ENCODE results near the gene MOSMO.

The MOSMO gene

DNA sequence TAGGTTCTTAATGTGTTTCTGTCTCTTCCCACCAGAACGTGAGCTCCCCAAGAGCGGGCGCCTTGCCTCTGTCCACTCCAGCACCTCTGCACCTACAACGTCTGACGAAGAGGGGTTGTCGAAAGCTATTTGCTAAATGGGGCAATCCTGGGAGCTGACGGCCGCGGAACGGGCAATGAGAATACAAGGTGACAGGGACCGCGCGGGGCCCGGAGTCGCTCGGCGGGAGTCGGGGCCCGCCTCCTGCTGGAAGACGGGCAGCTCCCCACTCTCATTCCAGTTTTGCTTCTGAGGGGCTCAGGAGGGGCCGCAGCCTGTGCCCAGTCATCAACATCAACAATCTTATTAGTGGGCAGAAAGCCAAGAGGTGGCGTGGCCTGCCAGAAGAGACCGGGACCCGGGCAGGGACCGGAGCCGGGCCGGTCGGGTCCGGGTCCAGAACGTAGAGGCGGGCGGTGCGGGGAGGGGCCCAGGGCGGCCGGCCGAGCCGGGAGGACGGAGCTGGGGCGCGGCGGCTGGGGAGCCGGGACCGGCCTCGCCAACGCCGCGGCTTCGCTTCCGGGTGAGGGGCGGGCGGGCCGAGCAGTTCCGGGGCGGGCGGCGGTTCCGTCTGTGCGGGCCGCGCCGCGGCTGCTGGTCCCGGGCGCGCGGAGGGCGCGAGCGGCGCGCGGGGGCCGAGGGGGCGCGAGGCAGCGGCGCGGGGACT, at the start of gene MOSMO:
TSS of gene MOSMO (plus strand) at position 603 of the 706 bp plus-strand sequence. CDS start 191 bp downstream, outside the sequence.
- Mint-ChIP-seq H3K4me1 (peaks cover 42% of the 10 kb centered on the region), H3K36me3 (ENCODE audit: low read depth) (no peaks in the 10 kb centered on the region), H3K27ac (peak within 1 kb of the TSS; percentile 42 to 69 (median 55)), H3K4me3 (peak within 1 kb of the TSS; percentile 90 to 95 (median 94)), H3K27me3 (ENCODE audit: low read depth) (peaks cover 15% of the 10 kb centered on the region), H3K9me3 (no peaks in the 10 kb centered on the region)
- TF ChIP-seq, protein P1, sequence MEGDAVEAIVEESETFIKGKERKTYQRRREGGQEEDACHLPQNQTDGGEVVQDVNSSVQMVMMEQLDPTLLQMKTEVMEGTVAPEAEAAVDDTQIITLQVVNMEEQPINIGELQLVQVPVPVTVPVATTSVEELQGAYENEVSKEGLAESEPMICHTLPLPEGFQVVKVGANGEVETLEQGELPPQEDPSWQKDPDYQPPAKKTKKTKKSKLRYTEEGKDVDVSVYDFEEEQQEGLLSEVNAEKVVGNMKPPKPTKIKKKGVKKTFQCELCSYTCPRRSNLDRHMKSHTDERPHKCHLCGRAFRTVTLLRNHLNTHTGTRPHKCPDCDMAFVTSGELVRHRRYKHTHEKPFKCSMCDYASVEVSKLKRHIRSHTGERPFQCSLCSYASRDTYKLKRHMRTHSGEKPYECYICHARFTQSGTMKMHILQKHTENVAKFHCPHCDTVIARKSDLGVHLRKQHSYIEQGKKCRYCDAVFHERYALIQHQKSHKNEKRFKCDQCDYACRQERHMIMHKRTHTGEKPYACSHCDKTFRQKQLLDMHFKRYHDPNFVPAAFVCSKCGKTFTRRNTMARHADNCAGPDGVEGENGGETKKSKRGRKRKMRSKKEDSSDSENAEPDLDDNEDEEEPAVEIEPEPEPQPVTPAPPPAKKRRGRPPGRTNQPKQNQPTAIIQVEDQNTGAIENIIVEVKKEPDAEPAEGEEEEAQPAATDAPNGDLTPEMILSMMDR (IDR thresholded peaks at IDR 0.05; ENCODE audit: unreplicated experiment in 3 of 3): peak in 1 of 3 experiments; percentile 11

DNA sequence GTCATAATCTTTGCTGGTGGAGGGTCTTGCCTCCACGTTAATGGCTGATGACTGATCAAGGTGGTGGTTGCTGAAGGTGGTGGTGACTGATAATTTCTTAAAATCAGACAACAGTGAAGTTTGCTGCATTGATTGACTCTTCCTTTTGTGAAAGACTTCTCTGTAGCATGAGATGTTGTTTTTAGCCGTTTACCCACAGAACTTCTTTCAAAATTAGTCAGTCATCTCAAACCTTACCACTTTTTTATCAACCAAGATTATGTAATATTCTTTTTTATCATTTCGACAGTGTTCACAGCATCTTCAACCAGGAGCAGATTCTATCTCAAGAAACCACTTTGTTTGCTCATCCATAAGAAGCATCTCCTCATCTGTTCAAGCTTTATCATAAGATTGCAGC, 48.9 kb upstream of the MOSMO start:
- Mint-ChIP-seq H3K4me1 (peaks cover 5% of the 10 kb centered on the region), H3K27me3 (ENCODE audit: low read depth) (no peaks in the 10 kb centered on the region), H3K9me3 (no peaks in the 10 kb centered on the region), H3K36me3 (ENCODE audit: low read depth) (peaks cover 57% of the 10 kb centered on the region), H3K4me3 (no peak overlapping the region), H3K27ac (no peak overlapping the region)
- TF ChIP-seq, protein P1 (IDR thresholded peaks at IDR 0.05; ENCODE audit: unreplicated experiment in 3 of 3): no peak

DNA sequence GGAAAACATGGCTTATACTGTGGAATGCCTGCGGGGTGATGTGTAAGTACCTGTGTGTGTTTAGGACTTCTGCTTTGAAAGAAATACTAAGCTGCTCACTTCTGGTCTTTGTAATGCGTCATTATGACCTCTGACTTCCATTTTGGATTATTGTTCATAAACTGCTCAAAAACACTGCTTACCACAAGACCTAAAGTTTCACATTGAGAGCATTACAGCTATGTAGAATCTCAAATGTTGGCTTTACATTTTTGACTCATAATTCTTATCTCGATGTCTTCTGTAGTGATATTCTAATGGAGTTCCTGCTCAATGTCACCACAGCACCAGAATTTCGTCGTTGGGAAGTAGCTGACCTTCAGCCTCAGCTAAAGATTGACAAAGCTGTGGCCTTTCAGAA, 45.4 kb upstream of the MOSMO start:
- H3K4me3 Mint-ChIP-seq: no peak overlapping the region
- no peaks in the 10 kb centered on the region for H3K27me3 Mint-ChIP-seq (ENCODE audit: low read depth)
- no peaks in the 10 kb centered on the region for H3K9me3 Mint-ChIP-seq
- H3K36me3 Mint-ChIP-seq (ENCODE audit: low read depth): peaks cover 74% of the 10 kb centered on the region
- no peaks in the 10 kb centered on the region for H3K4me1 Mint-ChIP-seq
- H3K27ac Mint-ChIP-seq: no peak overlapping the region
- TF ChIP-seq, protein P1 (IDR thresholded peaks at IDR 0.05; ENCODE audit: unreplicated experiment in 3 of 3): no peak

DNA sequence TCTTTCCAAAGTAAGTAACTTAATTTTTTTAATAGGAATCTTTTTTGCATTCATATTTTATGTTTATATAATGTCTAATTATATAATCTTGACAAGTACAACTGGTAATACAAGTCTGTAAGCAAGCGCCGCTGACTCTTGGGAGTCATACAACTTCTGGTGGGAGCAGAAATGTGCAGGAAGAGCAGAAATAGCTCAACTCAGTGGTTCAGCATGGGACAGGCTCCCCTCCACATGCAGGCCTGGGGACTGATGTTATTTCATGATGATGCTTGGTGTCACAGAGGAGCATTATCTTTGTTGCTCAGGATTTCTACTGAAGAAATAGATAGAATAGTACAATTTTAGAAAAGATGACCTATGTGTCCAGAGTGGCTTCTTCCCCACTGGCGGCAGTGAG, 44.0 kb upstream of the MOSMO start:
- no peaks in the 10 kb centered on the region for H3K9me3 Mint-ChIP-seq
- no peaks in the 10 kb centered on the region for H3K27me3 Mint-ChIP-seq (ENCODE audit: low read depth)
- no peaks in the 10 kb centered on the region for H3K4me1 Mint-ChIP-seq
- H3K4me3 Mint-ChIP-seq: no peak overlapping the region
- TF ChIP-seq, protein P1 (IDR thresholded peaks at IDR 0.05; ENCODE audit: unreplicated experiment in 3 of 3): no peak
- no peak overlapping the region for H3K27ac Mint-ChIP-seq
- peaks cover 72% of the 10 kb centered on the region for H3K36me3 Mint-ChIP-seq (ENCODE audit: low read depth)

DNA sequence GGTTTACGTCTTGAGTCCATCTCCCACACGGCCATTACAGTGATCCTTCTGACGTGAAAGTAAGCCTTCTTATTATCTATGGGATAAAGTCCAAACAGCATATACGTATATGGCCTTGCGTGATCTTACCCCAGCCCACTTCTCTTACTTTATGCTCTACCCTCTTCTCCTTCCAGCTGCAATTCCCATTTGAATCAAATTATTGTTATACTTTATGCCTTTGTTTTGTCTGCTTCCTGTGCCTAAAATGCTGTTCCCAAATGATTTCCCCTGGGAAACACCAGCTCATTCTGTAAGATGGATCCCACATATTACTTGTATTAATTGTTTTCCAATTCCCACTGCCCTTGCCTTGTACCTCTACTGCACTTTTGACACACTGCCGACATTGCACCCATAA, 43.6 kb upstream of the MOSMO start:
- H3K27me3 Mint-ChIP-seq (ENCODE audit: low read depth): no peaks in the 10 kb centered on the region
- no peaks in the 10 kb centered on the region for H3K9me3 Mint-ChIP-seq
- H3K4me3 Mint-ChIP-seq: no peak overlapping the region
- H3K27ac Mint-ChIP-seq: no peak overlapping the region
- H3K36me3 Mint-ChIP-seq (ENCODE audit: low read depth): peaks cover 68% of the 10 kb centered on the region
- TF ChIP-seq, protein P1 (IDR thresholded peaks at IDR 0.05; ENCODE audit: unreplicated experiment in 3 of 3): no peak
- H3K4me1 Mint-ChIP-seq: no peaks in the 10 kb centered on the region

DNA sequence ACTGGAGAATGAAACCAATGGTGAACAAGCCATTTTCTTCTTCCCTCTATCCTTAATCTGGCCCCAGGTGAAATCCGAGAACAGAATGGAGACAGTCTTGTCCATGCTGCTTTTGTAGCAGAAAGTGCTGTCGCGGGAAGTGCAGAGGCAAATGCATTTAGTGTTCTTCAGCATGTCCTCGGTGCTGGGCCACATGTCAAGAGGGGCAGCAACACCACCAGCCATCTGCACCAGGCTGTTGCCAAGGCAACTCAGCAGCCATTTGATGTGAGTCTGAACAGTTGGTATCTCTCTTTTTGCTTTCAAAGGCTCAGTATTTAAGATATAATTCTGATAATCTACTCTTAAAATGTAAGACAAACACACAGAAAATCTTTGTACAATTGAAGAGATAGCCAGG, 36.1 kb upstream of the MOSMO start:
- Mint-ChIP-seq H3K9me3 (no peaks in the 10 kb centered on the region), H3K27me3 (ENCODE audit: low read depth) (no peaks in the 10 kb centered on the region), H3K27ac (no peak overlapping the region), H3K4me3 (no peak overlapping the region), H3K4me1 (no peaks in the 10 kb centered on the region), H3K36me3 (ENCODE audit: low read depth) (peaks cover 38% of the 10 kb centered on the region)
- TF ChIP-seq, protein P1 (IDR thresholded peaks at IDR 0.05; ENCODE audit: unreplicated experiment in 3 of 3): no peak
